Parathyroid adenoma (tissue), 2 donors: ENCODE measurements around the gene KBTBD4.
A peak's percentile ranks its signal among the peaks of the same experiment; 100 is the strongest.

Experiments
- H2AFZ ChIP-seq: fragments of 300-600 bp; sonication (generic); one replicate; pipeline ENCODE4 v1.7.0; 2017; ENCODE audit warnings: antibody characterized with exemption, mild to moderate bottlenecking
- H3K27ac ChIP-seq: fragments of 300-600 bp; sonication (generic); one replicate; pipeline ENCODE4 v1.7.0; 2017
- H3K27me3 ChIP-seq: fragments of 300-600 bp; sonication (generic); one replicate; pipeline ENCODE4 v1.7.0; 2017; ENCODE audit warnings: low read length; ENCODE audit not compliant: control insufficient read depth, insufficient read depth
- H3K36me3 ChIP-seq: fragments of 300-600 bp; sonication (generic); one replicate; pipeline ENCODE4 v1.7.0; 2017; ENCODE audit warnings: low read length; ENCODE audit not compliant: control insufficient read depth, insufficient read depth
- H3K4me1 ChIP-seq: fragments of 300-600 bp; sonication (generic); one replicate; pipeline ENCODE4 v1.7.0; 2017; ENCODE audit warnings: control low read depth
- H3K4me2 ChIP-seq: fragments of 300-600 bp; sonication (generic); one replicate; pipeline ENCODE4 v1.7.0; 2017; ENCODE audit warnings: low read length
- H3K4me3 ChIP-seq: fragments of 300-600 bp; sonication (generic); one replicate; pipeline ENCODE4 v1.7.0; 2017; ENCODE audit warnings: low read depth, low read length
- H3K79me2 ChIP-seq: fragments of 300-600 bp; sonication (generic); one replicate; pipeline ENCODE4 v1.7.0; 2017; ENCODE audit warnings: control low read depth
- H3K9ac ChIP-seq: fragments of 300-600 bp; sonication (generic); one replicate; pipeline ENCODE4 v1.7.0; 2017; ENCODE audit warnings: mild to moderate bottlenecking
- H3K9me3 ChIP-seq: fragments of 300-600 bp; sonication (generic); one replicate; pipeline ENCODE4 v1.7.0; 2017; ENCODE audit warnings: low read length; ENCODE audit not compliant: control insufficient read depth
- TF ChIP-seq, protein P1 (sequence below): fragments of 300-600 bp; sonication (generic); IDR thresholded peaks from one replicate; pipeline ENCODE4 v1.7.0; 2017; ENCODE audit warnings: antibody characterized with exemption, mild to moderate bottlenecking
- donor health status: primary hyperparathyroidism.

KBTBD4 gene

GRCh38 chr11:47607380-47607779 is 28.6 kb upstream of the KBTBD4 start:
- Histone ChIP-seq H3K4me1 (peaks cover 2% of the 10 kb centered on the region), H3K79me2 (no peaks in the 10 kb centered on the region), H2AFZ (no peak overlapping the region), H3K9ac (no peak overlapping the region), H3K27ac (no peak overlapping the region), H3K36me3 (no peaks in the 10 kb centered on the region), H3K9me3 (no peaks in the 10 kb centered on the region), H3K4me2 (no peak overlapping the region), H3K27me3 (no peaks in the 10 kb centered on the region), H3K4me3 (no peak overlapping the region)
- TF ChIP-seq, protein P1, sequence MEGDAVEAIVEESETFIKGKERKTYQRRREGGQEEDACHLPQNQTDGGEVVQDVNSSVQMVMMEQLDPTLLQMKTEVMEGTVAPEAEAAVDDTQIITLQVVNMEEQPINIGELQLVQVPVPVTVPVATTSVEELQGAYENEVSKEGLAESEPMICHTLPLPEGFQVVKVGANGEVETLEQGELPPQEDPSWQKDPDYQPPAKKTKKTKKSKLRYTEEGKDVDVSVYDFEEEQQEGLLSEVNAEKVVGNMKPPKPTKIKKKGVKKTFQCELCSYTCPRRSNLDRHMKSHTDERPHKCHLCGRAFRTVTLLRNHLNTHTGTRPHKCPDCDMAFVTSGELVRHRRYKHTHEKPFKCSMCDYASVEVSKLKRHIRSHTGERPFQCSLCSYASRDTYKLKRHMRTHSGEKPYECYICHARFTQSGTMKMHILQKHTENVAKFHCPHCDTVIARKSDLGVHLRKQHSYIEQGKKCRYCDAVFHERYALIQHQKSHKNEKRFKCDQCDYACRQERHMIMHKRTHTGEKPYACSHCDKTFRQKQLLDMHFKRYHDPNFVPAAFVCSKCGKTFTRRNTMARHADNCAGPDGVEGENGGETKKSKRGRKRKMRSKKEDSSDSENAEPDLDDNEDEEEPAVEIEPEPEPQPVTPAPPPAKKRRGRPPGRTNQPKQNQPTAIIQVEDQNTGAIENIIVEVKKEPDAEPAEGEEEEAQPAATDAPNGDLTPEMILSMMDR: no peak

DNA sequence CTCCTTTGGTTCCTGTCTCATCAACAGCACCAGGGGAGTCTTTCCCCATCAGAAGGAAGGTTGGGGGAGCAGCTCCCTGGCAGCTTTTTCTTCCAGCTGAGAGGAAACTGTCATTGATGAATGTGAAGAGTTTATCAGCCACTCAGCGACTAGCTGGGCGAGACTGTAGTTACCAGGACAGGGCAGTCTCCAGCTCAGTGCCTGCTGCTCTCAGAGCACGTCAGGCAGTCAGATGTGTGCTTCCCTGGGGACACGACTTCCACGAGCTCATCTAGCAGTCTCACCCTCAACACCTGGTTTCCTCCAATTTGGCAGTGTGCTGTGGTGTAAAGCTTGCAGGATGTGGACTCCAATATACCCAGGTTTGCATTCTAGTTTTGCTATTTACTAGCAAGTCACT is 28.0 kb upstream of the KBTBD4 start:
- H3K36me3 ChIP-seq: no peaks in the 10 kb centered on the region
- H2AFZ ChIP-seq: no peak overlapping the region
- H3K9me3 ChIP-seq: no peaks in the 10 kb centered on the region
- peak overlapping the region; percentile 32 for H3K27ac ChIP-seq
- no peaks in the 10 kb centered on the region for H3K79me2 ChIP-seq
- TF ChIP-seq, protein P1: no peak
- H3K4me2 ChIP-seq: peak overlapping the region; percentile 42
- no peak overlapping the region for H3K4me3 ChIP-seq
- no peaks in the 10 kb centered on the region for H3K27me3 ChIP-seq
- H3K4me1 ChIP-seq: peaks cover 2% of the 10 kb centered on the region
- H3K9ac ChIP-seq: no peak overlapping the region

DNA sequence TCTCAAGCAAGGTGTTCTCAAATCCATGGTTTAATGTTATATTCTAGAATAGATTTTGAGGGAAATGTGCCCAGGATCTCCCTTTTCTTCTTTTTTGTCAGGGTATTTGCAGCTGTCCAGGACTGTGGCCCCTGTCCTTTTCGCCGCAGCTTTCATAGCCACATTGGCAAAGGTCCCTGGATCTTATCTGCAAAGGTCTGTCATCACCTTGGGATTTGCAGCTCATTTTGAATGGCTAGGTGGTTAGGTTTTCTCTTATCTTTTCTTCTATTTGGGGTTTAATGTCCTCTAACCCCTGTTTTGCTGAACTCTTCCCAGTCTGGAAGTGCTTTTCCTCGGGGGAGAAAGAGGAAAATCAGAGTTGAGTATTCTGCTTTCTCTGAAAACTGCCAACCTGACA is 27.2 kb upstream of the KBTBD4 start:
- Histone ChIP-seq H3K36me3 (no peaks in the 10 kb centered on the region), H3K4me2 (peak overlapping the region; percentile 42), H3K79me2 (no peaks in the 10 kb centered on the region), H3K9me3 (no peaks in the 10 kb centered on the region), H3K27me3 (no peaks in the 10 kb centered on the region), H3K4me3 (no peak overlapping the region), H3K9ac (no peak overlapping the region), H2AFZ (no peak overlapping the region), H3K4me1 (peaks cover 2% of the 10 kb centered on the region), H3K27ac (peak overlapping the region; percentile 32)
- TF ChIP-seq, protein P1: no peak

GRCh38 chr11:47603295-47603694 is 24.5 kb upstream of the KBTBD4 start:
- Histone ChIP-seq H3K36me3 (no peaks in the 10 kb centered on the region), H3K27me3 (no peaks in the 10 kb centered on the region), H3K4me2 (no peak overlapping the region), H2AFZ (no peak overlapping the region), H3K27ac (no peak overlapping the region), H3K9me3 (no peaks in the 10 kb centered on the region), H3K4me1 (peaks cover 12% of the 10 kb centered on the region), H3K9ac (no peak overlapping the region), H3K79me2 (no peaks in the 10 kb centered on the region), H3K4me3 (no peak overlapping the region)
- TF ChIP-seq, protein P1: no peak

DNA sequence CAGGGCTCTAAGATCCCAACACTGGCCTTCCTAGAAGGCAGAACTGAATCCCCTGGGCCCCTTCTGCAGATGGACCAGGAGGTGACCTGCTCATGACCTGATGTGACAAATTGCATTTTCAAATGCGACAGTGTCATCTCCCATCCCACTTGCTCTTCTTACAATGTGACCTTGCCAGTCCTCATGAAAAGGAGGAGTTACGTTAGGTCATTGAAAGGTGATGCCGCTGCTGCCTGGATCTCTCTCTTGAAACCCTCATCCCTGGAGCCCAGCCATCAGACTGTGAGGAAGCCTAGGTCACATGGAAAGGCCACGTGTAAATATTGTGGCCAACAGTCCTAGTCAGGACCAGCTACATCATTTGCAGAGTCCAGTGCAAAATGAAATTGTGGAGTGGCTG is 21.1 kb upstream of the KBTBD4 start:
- peak overlapping the region; percentile 81 for H3K27ac ChIP-seq
- H2AFZ ChIP-seq: peak overlapping the region; percentile 17
- H3K4me2 ChIP-seq: no peak overlapping the region
- no peaks in the 10 kb centered on the region for H3K9me3 ChIP-seq
- peaks cover 10% of the 10 kb centered on the region for H3K4me1 ChIP-seq
- no peak overlapping the region for H3K9ac ChIP-seq
- H3K4me3 ChIP-seq: no peak overlapping the region
- H3K79me2 ChIP-seq: no peaks in the 10 kb centered on the region
- H3K36me3 ChIP-seq: no peaks in the 10 kb centered on the region
- TF ChIP-seq, protein P1: no peak
- no peaks in the 10 kb centered on the region for H3K27me3 ChIP-seq
